Astrocyte (in vitro differentiated cells and primary cell): ENCODE measurements around the gene MDFI.

Experiments
- CTCF ChIP-seq: IDR thresholded peaks from 2 replicates; pipeline ENCODE4 v1.5.1; 2011; ENCODE audit warnings: low read depth, mild to moderate bottlenecking, inconsistent platforms, low read length, moderate library complexity; ENCODE audit not compliant: insufficient read depth
- EZH2 ChIP-seq: IDR thresholded peaks from 2 replicates; pipeline ENCODE4 v1.6.1; 2012; ENCODE audit warnings: mild to moderate bottlenecking, low read length, inconsistent platforms; ENCODE audit not compliant: insufficient read depth

GRCh38 chr6:41692080-41692675 is 53.9 kb downstream of the MDFI start:
- TF ChIP-seq CTCF (no peak), EZH2 (no peak)
